ENCODE data around the gene ELF1.
"Not testable (repeated sequence)": the region's sequence is repeated elsewhere in the genome, so short reads cannot be mapped to it uniquely, and the experiment has no call there.

The ELF1 gene

GRCh38 chr13:41019011-41019487 is at the start of gene ELF1:
TSS of gene ELF1 (minus strand) at chr13:41019316. CDS start at chr13:40982054, 37,262 bp downstream.
- DNase-seq = no peak

- DNase-seq = no peak
Measured at GRCh38 chr13:41065078-41065477, 46.0 kb upstream of the ELF1 start.

- no peak for DNase-seq
Measured at GRCh38 chr13:41064493-41064892, 45.4 kb upstream of the ELF1 start.

- peak; percentile 55 for DNase-seq
Measured at GRCh38 chr13:41061914-41062837, 43.1 kb upstream of the ELF1 start.

- DNase-seq = peak; percentile 95
Measured at GRCh38 chr13:41061075-41061913, 42.2 kb upstream of the ELF1 start, which contains the start of gene WBP4. TSS of gene WBP4 (plus strand) at chr13:41061509. CDS start at chr13:41061674, 165 bp downstream.

- peak; percentile 86 for DNase-seq
Measured at GRCh38 chr13:41060724-41061074, 41.6 kb upstream of the ELF1 start.

GRCh38 chr13:41060082-41060723 is 41.1 kb upstream of the ELF1 start:
- peak; percentile 86 for DNase-seq

GRCh38 chr13:41059456-41060081 is 40.5 kb upstream of the ELF1 start:
- DNase-seq = no peak

- DNase-seq = no peak
Measured at GRCh38 chr13:41058295-41059070, 39.4 kb upstream of the ELF1 start.

- no peak for DNase-seq
Measured at GRCh38 chr13:41056826-41057711, 38.0 kb upstream of the ELF1 start.

GRCh38 chr13:41056194-41056593 is 37.1 kb upstream of the ELF1 start:
- no peak for DNase-seq

GRCh38 chr13:41054919-41055619 is 36.0 kb upstream of the ELF1 start:
- DNase-seq = no peak

- peak; percentile 39 for DNase-seq
Measured at GRCh38 chr13:41054212-41054877, 35.2 kb upstream of the ELF1 start.

GRCh38 chr13:41053384-41053826 is 34.3 kb upstream of the ELF1 start:
- DNase-seq = no peak

- DNase-seq = no peak
Measured at GRCh38 chr13:41052441-41052840, 33.3 kb upstream of the ELF1 start.

GRCh38 chr13:41049480-41050440 is 30.6 kb upstream of the ELF1 start:
- DNase-seq = no peak

GRCh38 chr13:41048640-41049039 is 29.5 kb upstream of the ELF1 start:
- no peak for DNase-seq

GRCh38 chr13:41042419-41042818 is 23.3 kb upstream of the ELF1 start:
- DNase-seq = not testable (repeated sequence)

Measured in midbrain (tissue), 1 donor.